HCT116 (cell line): ENCODE data around the gene FSTL4. TPM values are rescaled to one million over a fixed set of nuclear protein-coding genes. Genes with fewer than 3 reads are reported as not detected.

Experiments used
- ATAC-seq: fragments of 200-7000 bp; cut with Tn5 transposase; 2 replicates; pipeline ENCODE4 v1.9.1; 2020; ENCODE audit warnings: mild to moderate bottlenecking, moderate library complexity
- BruUV-seq: library from RNA; stranded (reverse); fragments of 400-500 nt; replicated peaks from 2 replicates; lab custom pipeline; 2021; lab: Mats Ljungman, UMichigan
- CTCF ChIA-PET: fragments of 300-600 bp; sonication (Branson Sonifier 250); formaldehyde crosslinking; loops from one replicate; lab custom pipeline; 2021; ENCODE audit warnings: antibody characterized with exemption; lab: Charles Lee
- POLR2A ChIA-PET: fragments of 300-600, 350-600 bp; sonication (Branson Sonifier 250); formaldehyde crosslinking; loops from one replicate; lab custom pipeline; 2021; ENCODE audit warnings: antibody characterized with exemption; lab: Charles Lee
- RAD21 ChIA-PET, 2 experiments: fragments of 300-600 bp; sonication (Branson Sonifier 250); formaldehyde crosslinking; loops; one replicate each; lab custom pipeline; 2023; ENCODE audit warnings: low total read pairs in 2 of 2; ENCODE audit not compliant: uncharacterized antibody in 2 of 2, unreplicated experiment in 2 of 2, low non-redundant PET in 1 of 2; lab: Charles Lee
- DNase-seq: peaks from one replicate; pipeline ENCODE4 v3.0.0-alpha.2; 2010; ENCODE audit warnings: low read depth, low spot score
- H2AFZ ChIP-seq: fragments of 200-600 bp; shearing (Covaris generic), sonication (generic); 2 replicates; pipeline ENCODE4 v1.6.1; 2017; ENCODE audit warnings: low read depth, mixed run types, mixed read lengths, antibody characterized with exemption, low read length; ENCODE audit not compliant: poor library complexity, severe bottlenecking
- H3K27ac ChIP-seq: 2 replicates; pipeline ENCODE4 v1.5.1; 2012; ENCODE audit warnings: low read depth, low read length
- H3K27me3 ChIP-seq: fragments of 200-600 bp; sonication (generic); 2 replicates; pipeline ENCODE4 v1.6.1; 2016; ENCODE audit warnings: mixed run types, low read length, mixed read lengths; ENCODE audit not compliant: insufficient read depth
- H3K36me3 ChIP-seq, 2 experiments: fragments of 200-500 bp in 1 of 2; fragments of 200-600 bp in 1 of 2; sonication (Bioruptor generic) in 1 of 2; sonication (generic) in 1 of 2; 2 replicates each; pipeline versions ENCODE4 v1.5.1 to v1.6.1; 2014 to 2016; ENCODE audit warnings: low read length in 2 of 2, inconsistent platforms in 1 of 2, mixed read lengths in 1 of 2, mixed run types in 1 of 2; ENCODE audit not compliant: insufficient read depth in 2 of 2, control insufficient read depth in 1 of 2
- H3K4me1 ChIP-seq, 2 experiments: fragments of 200-600 bp in 1 of 2; sonication (generic) in 1 of 2; 2 replicates each; pipeline versions ENCODE4 v1.5.1 to v1.6.1; 2012 to 2017; ENCODE audit warnings: low read length in 2 of 2, inconsistent platforms in 1 of 2, mild to moderate bottlenecking in 1 of 2, mixed read lengths in 1 of 2, mixed run types in 1 of 2, moderate library complexity in 1 of 2; ENCODE audit not compliant: insufficient read depth in 2 of 2, control insufficient read depth in 1 of 2
- H3K4me2 ChIP-seq: fragments of 200-600 bp; sonication (generic); 2 replicates; pipeline ENCODE4 v1.6.1; 2017; ENCODE audit warnings: mixed run types, low read length, mixed read lengths
- H3K4me3 ChIP-seq, 2 experiments: fragments of 200-600 bp in 1 of 2; sonication (generic) in 1 of 2; replicated peaks in 1 of 2; 2 replicates each; pipeline ENCODE4 v1.5.1; 2011 to 2016; ENCODE audit warnings: low read length in 2 of 2, control low read depth in 1 of 2, low read depth in 1 of 2, mild to moderate bottlenecking in 1 of 2, mixed read lengths in 1 of 2, mixed run types in 1 of 2
- H3K79me2 ChIP-seq: fragments of 200-600 bp; sonication (generic); 2 replicates; pipeline ENCODE4 v1.6.1; 2017; ENCODE audit warnings: mild to moderate bottlenecking, mixed run types, low read length, moderate library complexity, mixed read lengths; ENCODE audit not compliant: insufficient read depth
- H3K9ac ChIP-seq: fragments of 200-600 bp; sonication (generic); 2 replicates; pipeline ENCODE4 v1.6.1; 2016; ENCODE audit warnings: low read length, mixed read lengths
- H3K9me2 ChIP-seq: fragments of 200-600 bp; sonication (generic), shearing (Covaris generic); 2 replicates; pipeline ENCODE4 v1.6.1; 2017; ENCODE audit warnings: mixed run types, mild to moderate bottlenecking, moderate library complexity; ENCODE audit not compliant: insufficient read depth
- H3K9me3 ChIP-seq, 2 experiments: fragments of 200-500 bp in 1 of 2; fragments of 200-600 bp in 1 of 2; sonication (Bioruptor generic) in 1 of 2; sonication (generic) in 1 of 2; 2 replicates each; pipeline ENCODE4 v1.6.1; 2014 to 2017; ENCODE audit warnings: low read length in 2 of 2, mixed read lengths in 2 of 2, inconsistent platforms in 1 of 2, low read depth in 1 of 2, mild to moderate bottlenecking in 1 of 2, mixed run types in 1 of 2, moderate library complexity in 1 of 2; ENCODE audit not compliant: control insufficient read depth in 1 of 2, insufficient read depth in 1 of 2
- H4K20me1 ChIP-seq: fragments of 200-600 bp; sonication (generic), shearing (Covaris generic); 2 replicates; pipeline ENCODE4 v1.6.1; 2017; ENCODE audit warnings: mixed run types, mild to moderate bottlenecking, moderate library complexity; ENCODE audit not compliant: insufficient read depth
- ATF3 ChIP-seq: IDR thresholded peaks from 2 replicates; pipeline ENCODE4 v1.6.1; 2012
- CBX3 ChIP-seq: IDR thresholded peaks from 2 replicates; pipeline ENCODE4 v1.6.1; 2012; ENCODE audit warnings: low read depth
- CTCF ChIP-seq, 3 experiments: fragments of 200-600 bp in 1 of 3; sonication (generic) in 1 of 3; IDR thresholded peaks in 2 of 3; conservative IDR thresholded peaks in 1 of 3; 2 replicates each; pipeline ENCODE4 v1.5.1; 2012 to 2017; ENCODE audit warnings: low read depth in 2 of 3, low read length in 2 of 3, antibody characterized with exemption in 1 of 3, borderline replicate concordance in 1 of 3, control low read depth in 1 of 3, mild to moderate bottlenecking in 1 of 3, mixed read lengths in 1 of 3, mixed run types in 1 of 3, moderate library complexity in 1 of 3; ENCODE audit not compliant: insufficient read depth in 1 of 3
- EGR1 ChIP-seq: IDR thresholded peaks from 2 replicates; pipeline ENCODE4 v1.6.1; 2012; ENCODE audit warnings: low read depth
- EZH2 ChIP-seq: fragments of 200-600 bp; sonication (generic); IDR thresholded peaks from 2 replicates; pipeline ENCODE4 v1.6.1; 2017; ENCODE audit warnings: antibody characterized with exemption, mixed run types
- EZH2phosphoT487 ChIP-seq: fragments of 200-600 bp; IDR thresholded peaks from 2 replicates; pipeline ENCODE4 v1.6.1; 2018; ENCODE audit warnings: antibody characterized with exemption, borderline replicate concordance
- FOSL1 ChIP-seq: IDR thresholded peaks from 2 replicates; pipeline ENCODE4 v1.6.1; 2012; ENCODE audit warnings: low read depth
- POLR2A ChIP-seq: IDR thresholded peaks from 2 replicates; pipeline ENCODE4 v1.7.0; 2011; ENCODE audit warnings: borderline replicate concordance; ENCODE audit not compliant: insufficient read depth, insufficient read length; ENCODE audit errors: extremely low read depth
- POLR2AphosphoS5 ChIP-seq: IDR thresholded peaks from 2 replicates; pipeline ENCODE4 v1.6.1; 2011; ENCODE audit warnings: mild to moderate bottlenecking, low read depth, low read length, moderate library complexity
- SP1 ChIP-seq: IDR thresholded peaks from 2 replicates; pipeline ENCODE4 v1.6.1; 2012; ENCODE audit warnings: low read depth
- SRF ChIP-seq: IDR thresholded peaks from 2 replicates; pipeline ENCODE4 v1.6.1; 2012; ENCODE audit warnings: low read depth
- TCF7L2 ChIP-seq: IDR thresholded peaks from 2 replicates; pipeline ENCODE4 v1.7.0; 2011; ENCODE audit warnings: borderline replicate concordance, inconsistent platforms; ENCODE audit not compliant: insufficient read depth, insufficient read length; ENCODE audit errors: extremely low read depth
- YY1 ChIP-seq: IDR thresholded peaks from 2 replicates; pipeline ENCODE4 v1.6.1; 2011; ENCODE audit warnings: low read length, low read depth, moderate library complexity, mild to moderate bottlenecking; ENCODE audit not compliant: insufficient replicate concordance; ENCODE audit errors: extremely low read depth
- intact Hi-C: fragments of 100-400 bp; cut with micrococcal nuclease; formaldehyde crosslinking; loops from 2 replicates; pipeline ENCODE4 v1.10.0; 2022
- total RNA-seq: library from RNA; stranded (reverse); gene quantifications from one replicate; pipeline ENCODE4 v1.2.1, GENCODE V29; 2021; ENCODE audit not compliant: unreplicated experiment

Gene FSTL4
- total RNA-seq, 1 experiment from 2014 or later = 0.37 TPM

GRCh38 chr5:133446440-133446839 is 165.9 kb downstream of the FSTL4 start:
- DNase-seq = no peak
- H3K27ac ChIP-seq = no peak overlapping the region
- ATAC-seq = no peak
- H3K4me1 ChIP-seq = no peaks in the 10 kb centered on the region
- no TSS peak for BruUV-seq
- H2AFZ ChIP-seq = no peak overlapping the region
- H3K4me2 ChIP-seq = no peak overlapping the region
- ChIA-PET RAD21 (no interaction called here), CTCF (no interaction called here), POLR2A (no interaction called here)
- no peaks in the 10 kb centered on the region for H4K20me1 ChIP-seq
- no peak overlapping the region for H3K4me3 ChIP-seq
- TF ChIP-seq TCF7L2 = no peak
- no peak for TF ChIP-seq YY1
- no peak for TF ChIP-seq POLR2A
- TF ChIP-seq EZH2 = no peak
- TF ChIP-seq SP1 = no peak
- no peak for TF ChIP-seq CTCF (IDR thresholded peaks at IDR 0.05 in 2 of 3, conservative IDR thresholded peaks at IDR 0.05 in 1 of 3; ENCODE audit: borderline replicate concordance in 1 of 3, insufficient read depth in 1 of 3, low read depth in 2 of 3, low read length in 2 of 3)
- TF ChIP-seq CBX3 = no peak
- TF ChIP-seq FOSL1 = no peak
- TF ChIP-seq EGR1 = no peak
- TF ChIP-seq ATF3 = no peak
- TF ChIP-seq SRF = no peak
- TF ChIP-seq POLR2AphosphoS5 = no peak
- TF ChIP-seq EZH2phosphoT487 = no peak
- intact Hi-C loops = no loop called here
- no peaks in the 10 kb centered on the region for H3K36me3 ChIP-seq
- H3K9ac ChIP-seq = no peak overlapping the region
- H3K9me2 ChIP-seq = no peaks in the 10 kb centered on the region
- H3K79me2 ChIP-seq = no peaks in the 10 kb centered on the region
- no peaks in the 10 kb centered on the region for H3K9me3 ChIP-seq
- H3K27me3 ChIP-seq = peaks cover 3% of the 10 kb centered on the region; the same call in 1 of the 2 replicates
